Panc1 (cell line): ENCODE measurements around the gene VPS4B.

Experiments
- CTCF ChIP-seq: fragments of 450-650 bp; IDR thresholded peaks from 2 replicates; pipeline ENCODE4 v1.5.1; 2017; ENCODE audit warnings: mild to moderate bottlenecking
- POLR2AphosphoS5 ChIP-seq: IDR thresholded peaks from 2 replicates; pipeline ENCODE4 v1.6.1; 2012; ENCODE audit warnings: mild to moderate bottlenecking, low read depth, low read length, moderate library complexity

- TF ChIP-seq CTCF, result no peak
- TF ChIP-seq POLR2AphosphoS5, result no peak
Observed at GRCh38 chr18:63394954-63395353, 27.3 kb downstream of the VPS4B start.
